ENCODE data around the gene KCNK4.

Gene KCNK4

GRCh38 chr11:64288353-64288750 lies 2.8 kb upstream of the KCNK4 start:
- Histone ChIP-seq H3K27me3 (replicated peaks; ENCODE audit: control insufficient read depth, insufficient read depth, low read length) (peaks cover 10% of the 10 kb centered on the region), H3K4me1 (ENCODE audit: control insufficient read depth, insufficient read depth, low read length) (peaks cover 16% of the 10 kb centered on the region), H3K4me3 (ENCODE audit: low read length) (no peak overlapping the region), H3K36me3 (ENCODE audit: control insufficient read depth, insufficient read depth, low read length, severe bottlenecking) (no peaks in the 10 kb centered on the region), H3K9me3 (ENCODE audit: control insufficient read depth, low read length) (no peaks in the 10 kb centered on the region), H3K9ac (ENCODE audit: low read length) (no peak overlapping the region)
- no peak for DNase-seq (ENCODE audit: low read depth)

- H3K4me1 ChIP-seq (ENCODE audit: control insufficient read depth, insufficient read depth, low read length), result peaks cover 11% of the 10 kb centered on the region
- no peaks in the 10 kb centered on the region for H3K36me3 ChIP-seq (ENCODE audit: control insufficient read depth, insufficient read depth, low read length, severe bottlenecking)
- DNase-seq (ENCODE audit: low read depth), result no peak
- H3K9me3 ChIP-seq (ENCODE audit: control insufficient read depth, low read length), result no peaks in the 10 kb centered on the region
- H3K9ac ChIP-seq (ENCODE audit: low read length), result no peak overlapping the region
- H3K27me3 ChIP-seq (replicated peaks; ENCODE audit: control insufficient read depth, insufficient read depth, low read length), result peaks cover 14% of the 10 kb centered on the region
- no peak overlapping the region for H3K4me3 ChIP-seq (ENCODE audit: low read length)
Observed at GRCh38 chr11:64289002-64289564, 2.0 kb upstream of the KCNK4 start.

GRCh38 chr11:64290352-64291261 lies 495 bp upstream of the KCNK4 start:
- H3K27me3 ChIP-seq (replicated peaks; ENCODE audit: control insufficient read depth, insufficient read depth, low read length), result peaks cover 17% of the 10 kb centered on the region
- DNase-seq (ENCODE audit: low read depth), result no peak
- no peak overlapping the region for H3K4me3 ChIP-seq (ENCODE audit: low read length)
- H3K9ac ChIP-seq (ENCODE audit: low read length), result no peak overlapping the region
- no peaks in the 10 kb centered on the region for H3K36me3 ChIP-seq (ENCODE audit: control insufficient read depth, insufficient read depth, low read length, severe bottlenecking)
- H3K9me3 ChIP-seq (ENCODE audit: control insufficient read depth, low read length), result no peaks in the 10 kb centered on the region
- peaks cover 8% of the 10 kb centered on the region for H3K4me1 ChIP-seq (ENCODE audit: control insufficient read depth, insufficient read depth, low read length)

GRCh38 chr11:64291752-64292459 lies 804 bp downstream of the KCNK4 start:
- Histone ChIP-seq H3K36me3 (ENCODE audit: control insufficient read depth, insufficient read depth, low read length, severe bottlenecking) (no peaks in the 10 kb centered on the region), H3K4me3 (ENCODE audit: low read length) (peak overlapping the region; percentile 62), H3K4me1 (ENCODE audit: control insufficient read depth, insufficient read depth, low read length) (no peaks in the 10 kb centered on the region), H3K27me3 (replicated peaks; ENCODE audit: control insufficient read depth, insufficient read depth, low read length) (peaks cover 26% of the 10 kb centered on the region), H3K9ac (ENCODE audit: low read length) (peak overlapping the region; percentile 34), H3K9me3 (ENCODE audit: control insufficient read depth, low read length) (no peaks in the 10 kb centered on the region)
- DNase-seq (ENCODE audit: low read depth), result peak; percentile 43

- DNase-seq (ENCODE audit: low read depth), result no peak
- peak overlapping the region; percentile 62 for H3K4me3 ChIP-seq (ENCODE audit: low read length)
Observed at GRCh38 chr11:64292460-64293254, 1.6 kb downstream of the KCNK4 start.

GRCh38 chr11:64294774-64295173 lies 3.7 kb downstream of the KCNK4 start:
- Histone ChIP-seq H3K9me3 (ENCODE audit: control insufficient read depth, low read length) (no peaks in the 10 kb centered on the region), H3K36me3 (ENCODE audit: control insufficient read depth, insufficient read depth, low read length, severe bottlenecking) (no peaks in the 10 kb centered on the region), H3K27me3 (replicated peaks; ENCODE audit: control insufficient read depth, insufficient read depth, low read length) (peaks cover 44% of the 10 kb centered on the region), H3K4me1 (ENCODE audit: control insufficient read depth, insufficient read depth, low read length) (peaks cover 5% of the 10 kb centered on the region), H3K9ac (ENCODE audit: low read length) (no peak overlapping the region), H3K4me3 (ENCODE audit: low read length) (no peak overlapping the region)
- DNase-seq (ENCODE audit: low read depth), result peak; percentile 39

More at GRCh38 chr11:64292460-64293254, 1.6 kb downstream of the KCNK4 start:
- peaks cover 33% of the 10 kb centered on the region for H3K27me3 ChIP-seq (replicated peaks; ENCODE audit: control insufficient read depth, insufficient read depth, low read length)
- H3K4me1 ChIP-seq (ENCODE audit: control insufficient read depth, insufficient read depth, low read length), result no peaks in the 10 kb centered on the region
- H3K9me3 ChIP-seq (ENCODE audit: control insufficient read depth, low read length), result no peaks in the 10 kb centered on the region
- H3K9ac ChIP-seq (ENCODE audit: low read length), result peak overlapping the region; percentile 34
- H3K36me3 ChIP-seq (ENCODE audit: control insufficient read depth, insufficient read depth, low read length, severe bottlenecking), result no peaks in the 10 kb centered on the region

GRCh38 chr11:64295760-64296159 lies 4.7 kb downstream of the KCNK4 start:
- H3K36me3 ChIP-seq (ENCODE audit: control insufficient read depth, insufficient read depth, low read length, severe bottlenecking), result no peaks in the 10 kb centered on the region
- no peak for DNase-seq (ENCODE audit: low read depth)
- H3K9ac ChIP-seq (ENCODE audit: low read length), result no peak overlapping the region
- H3K4me3 ChIP-seq (ENCODE audit: low read length), result no peak overlapping the region
- H3K27me3 ChIP-seq (replicated peaks; ENCODE audit: control insufficient read depth, insufficient read depth, low read length), result peaks cover 51% of the 10 kb centered on the region
- H3K4me1 ChIP-seq (ENCODE audit: control insufficient read depth, insufficient read depth, low read length), result peaks cover 13% of the 10 kb centered on the region
- no peaks in the 10 kb centered on the region for H3K9me3 ChIP-seq (ENCODE audit: control insufficient read depth, low read length)

- no peak overlapping the region for H3K4me3 ChIP-seq (ENCODE audit: low read length)
- no peak for DNase-seq (ENCODE audit: low read depth)
- no peaks in the 10 kb centered on the region for H3K36me3 ChIP-seq (ENCODE audit: control insufficient read depth, insufficient read depth, low read length, severe bottlenecking)
- no peaks in the 10 kb centered on the region for H3K9me3 ChIP-seq (ENCODE audit: control insufficient read depth, low read length)
- no peak overlapping the region for H3K9ac ChIP-seq (ENCODE audit: low read length)
- H3K4me1 ChIP-seq (ENCODE audit: control insufficient read depth, insufficient read depth, low read length), result peaks cover 15% of the 10 kb centered on the region
- H3K27me3 ChIP-seq (replicated peaks; ENCODE audit: control insufficient read depth, insufficient read depth, low read length), result peaks cover 51% of the 10 kb centered on the region
Observed at GRCh38 chr11:64296236-64296635, 5.1 kb downstream of the KCNK4 start.

- no peak overlapping the region for H3K4me3 ChIP-seq (ENCODE audit: low read length)
- peaks cover 51% of the 10 kb centered on the region for H3K27me3 ChIP-seq (replicated peaks; ENCODE audit: control insufficient read depth, insufficient read depth, low read length)
- H3K9ac ChIP-seq (ENCODE audit: low read length), result no peak overlapping the region
- no peak for DNase-seq (ENCODE audit: low read depth)
- no peaks in the 10 kb centered on the region for H3K9me3 ChIP-seq (ENCODE audit: control insufficient read depth, low read length)
- no peaks in the 10 kb centered on the region for H3K36me3 ChIP-seq (ENCODE audit: control insufficient read depth, insufficient read depth, low read length, severe bottlenecking)
- H3K4me1 ChIP-seq (ENCODE audit: control insufficient read depth, insufficient read depth, low read length), result peaks cover 15% of the 10 kb centered on the region
Observed at GRCh38 chr11:64296830-64297698, 6.0 kb downstream of the KCNK4 start.

- H3K27me3 ChIP-seq (replicated peaks; ENCODE audit: control insufficient read depth, insufficient read depth, low read length), result peaks cover 46% of the 10 kb centered on the region
- H3K9me3 ChIP-seq (ENCODE audit: control insufficient read depth, low read length), result no peaks in the 10 kb centered on the region
- peaks cover 15% of the 10 kb centered on the region for H3K4me1 ChIP-seq (ENCODE audit: control insufficient read depth, insufficient read depth, low read length)
- H3K9ac ChIP-seq (ENCODE audit: low read length), result no peak overlapping the region
- no peak for DNase-seq (ENCODE audit: low read depth)
- H3K4me3 ChIP-seq (ENCODE audit: low read length), result no peak overlapping the region
- H3K36me3 ChIP-seq (ENCODE audit: control insufficient read depth, insufficient read depth, low read length, severe bottlenecking), result no peaks in the 10 kb centered on the region
Observed at GRCh38 chr11:64297699-64298358, 6.7 kb downstream of the KCNK4 start.
